ENCODE measurements around the gene STARD5.
"Not testable (repeated sequence)": the region's sequence is repeated elsewhere in the genome, so short reads cannot be mapped to it uniquely, and the experiment has no call there.

DNA sequence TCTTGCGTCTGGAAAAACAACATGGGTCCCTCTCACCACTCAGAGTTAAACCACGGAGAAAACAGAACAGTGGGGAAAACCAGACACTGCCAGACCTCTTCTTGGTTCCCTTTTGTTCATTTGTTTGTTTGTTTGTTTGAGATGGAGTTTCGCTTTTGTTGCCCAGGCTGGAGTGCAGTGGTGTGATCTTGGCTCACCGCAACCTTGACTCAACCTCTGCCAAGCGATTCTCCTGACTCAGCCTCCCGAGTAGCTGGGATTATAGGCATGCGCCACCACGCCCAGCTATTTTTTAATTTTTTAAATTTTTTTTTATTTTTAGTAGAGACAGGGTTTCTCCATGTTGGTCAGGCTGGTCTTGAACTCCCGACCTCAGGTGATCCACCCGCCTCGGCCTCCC, 24.8 kb upstream of the STARD5 start:
- TF ChIP-seq, protein P1, sequence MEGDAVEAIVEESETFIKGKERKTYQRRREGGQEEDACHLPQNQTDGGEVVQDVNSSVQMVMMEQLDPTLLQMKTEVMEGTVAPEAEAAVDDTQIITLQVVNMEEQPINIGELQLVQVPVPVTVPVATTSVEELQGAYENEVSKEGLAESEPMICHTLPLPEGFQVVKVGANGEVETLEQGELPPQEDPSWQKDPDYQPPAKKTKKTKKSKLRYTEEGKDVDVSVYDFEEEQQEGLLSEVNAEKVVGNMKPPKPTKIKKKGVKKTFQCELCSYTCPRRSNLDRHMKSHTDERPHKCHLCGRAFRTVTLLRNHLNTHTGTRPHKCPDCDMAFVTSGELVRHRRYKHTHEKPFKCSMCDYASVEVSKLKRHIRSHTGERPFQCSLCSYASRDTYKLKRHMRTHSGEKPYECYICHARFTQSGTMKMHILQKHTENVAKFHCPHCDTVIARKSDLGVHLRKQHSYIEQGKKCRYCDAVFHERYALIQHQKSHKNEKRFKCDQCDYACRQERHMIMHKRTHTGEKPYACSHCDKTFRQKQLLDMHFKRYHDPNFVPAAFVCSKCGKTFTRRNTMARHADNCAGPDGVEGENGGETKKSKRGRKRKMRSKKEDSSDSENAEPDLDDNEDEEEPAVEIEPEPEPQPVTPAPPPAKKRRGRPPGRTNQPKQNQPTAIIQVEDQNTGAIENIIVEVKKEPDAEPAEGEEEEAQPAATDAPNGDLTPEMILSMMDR (conservative IDR thresholded peaks at IDR 0.05): not testable (repeated sequence)
- TF ChIP-seq EZH2 (IDR thresholded peaks at IDR 0.05; ENCODE audit: low read depth): not testable (repeated sequence)

Measured in PC-9 (cell line).